K562 (cell line): ENCODE data around the gene LRRC75A. TPM values are rescaled to one million over a fixed set of nuclear protein-coding genes. Genes with fewer than 3 reads are reported as not detected.

ENCODE experiments used
- BRD9 ChIP-seq: fragments of 450-650 bp; IDR thresholded peaks from 2 replicates; pipeline ENCODE4 v1.6.1; 2018; ENCODE audit warnings: low read depth; ENCODE audit not compliant: partially characterized antibody
- JUN ChIP-seq, 2 experiments: sonication (generic) in 1 of 2; formaldehyde crosslinking in 1 of 2; IDR thresholded peaks; 2 replicates each; pipeline versions ENCODE4 v1.6.1 to v1.8.0; 2012 to 2022; ENCODE audit warnings: borderline replicate concordance in 2 of 2, mild to moderate bottlenecking in 2 of 2, improper control_type of control experiment in 1 of 2, low read depth in 1 of 2, low read length in 1 of 2, missing genetic modification reagents in 1 of 2
- POLR2B ChIP-seq: fragments of 450-650 bp; IDR thresholded peaks from 2 replicates; pipeline ENCODE4 v1.6.1; 2018; ENCODE audit warnings: low read depth; ENCODE audit not compliant: partially characterized antibody
- RHOXF2B ChIP-seq: fragments of 250-450 bp; sonication (Bioruptor Pico); conservative IDR thresholded peaks from 2 replicates; pipeline ENCODE4 v1.5.1; 2021
- polyA plus RNA-seq, 8 experiments: library from polyadenylated mRNA; depleted of rRNA in 4 of 8; stranded (reverse) in 5 of 8; unstranded in 3 of 8; fragments of >200 nt; fragmentation: Nextera tagmentation in 2 of 8; fragmentation: Illumina TruSeq in 1 of 8; extraction: Ambion mirVana in 2 of 8; extraction: Trizol in 1 of 8; gene quantifications; 2 replicates each; pipeline versions ENCODE4 v1.2.1 to v1.2.3, GENCODE V29; 2011 to 2014; ENCODE audit warnings: inconsistent platforms in 1 of 8, missing spikeins in 1 of 8
- total RNA-seq, 7 experiments: library from RNA; depleted of rRNA in 6 of 7; stranded (reverse); fragments of >200 nt in 6 of 7; fragmentation: Illumina TruSeq in 2 of 7; extraction: Trizol in 2 of 7; gene quantifications; 2 replicates each; pipeline versions ENCODE4 v1.2.1 to v1.2.3, GENCODE V29; 2011 to 2021; ENCODE audit warnings: low replicate concordance in 1 of 7
- TF ChIP-seq, protein P1 (sequence below): fragments of 250-450 bp; sonication (Bioruptor Pico); IDR thresholded peaks from 2 replicates; pipeline ENCODE4 v1.9.0; 2021; ENCODE audit warnings: mild to moderate bottlenecking, inconsistent platforms
- TF ChIP-seq, protein P2 (sequence below): fragments of 450-650 bp; formaldehyde crosslinking; IDR thresholded peaks from 2 replicates; pipeline ENCODE4 v1.4.0; 2022; ENCODE audit warnings: missing genetic modification characterization
- TF ChIP-seq, protein P3 (sequence below): fragments of 450-650 bp; IDR thresholded peaks from 2 replicates; pipeline ENCODE4 v1.6.1; 2016; ENCODE audit warnings: borderline replicate concordance
- TF ChIP-seq, protein P4 (sequence below): fragments of 450-650 bp; conservative IDR thresholded peaks from 2 replicates; pipeline ENCODE4 v1.6.1; 2016; ENCODE audit warnings: missing genetic modification characterization, low read depth, mild to moderate bottlenecking, control low read depth, missing compliant biosample characterization

The LRRC75A gene
- total and polyA plus RNA-seq, 9 of the 15 experiments (the other 6 are each of a cell fraction or from before 2014, with no cell fraction given) = 0.04 to 0.34 (median 0.08) TPM; not detected in 5

DNA sequence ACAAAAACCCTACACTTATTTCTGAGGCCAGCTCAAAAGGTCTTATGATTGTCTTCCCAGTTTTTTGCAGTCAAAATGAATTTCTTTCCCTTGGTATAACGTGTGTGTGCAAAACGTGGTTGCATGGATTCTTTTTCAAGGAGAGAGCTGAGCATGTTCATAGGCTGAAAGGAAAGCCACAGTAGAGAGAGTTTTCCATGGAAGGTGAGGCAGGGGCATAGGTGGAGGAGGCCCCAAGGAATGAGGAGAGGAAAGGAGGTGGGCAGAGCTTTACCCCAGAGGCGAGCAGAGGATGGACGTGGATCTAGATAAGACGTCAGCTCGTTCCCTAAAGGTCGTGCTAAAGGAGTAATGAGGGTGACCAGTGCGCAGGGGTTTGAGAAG, 53.8 kb downstream of the LRRC75A start (continued):
- TF ChIP-seq, protein P1, sequence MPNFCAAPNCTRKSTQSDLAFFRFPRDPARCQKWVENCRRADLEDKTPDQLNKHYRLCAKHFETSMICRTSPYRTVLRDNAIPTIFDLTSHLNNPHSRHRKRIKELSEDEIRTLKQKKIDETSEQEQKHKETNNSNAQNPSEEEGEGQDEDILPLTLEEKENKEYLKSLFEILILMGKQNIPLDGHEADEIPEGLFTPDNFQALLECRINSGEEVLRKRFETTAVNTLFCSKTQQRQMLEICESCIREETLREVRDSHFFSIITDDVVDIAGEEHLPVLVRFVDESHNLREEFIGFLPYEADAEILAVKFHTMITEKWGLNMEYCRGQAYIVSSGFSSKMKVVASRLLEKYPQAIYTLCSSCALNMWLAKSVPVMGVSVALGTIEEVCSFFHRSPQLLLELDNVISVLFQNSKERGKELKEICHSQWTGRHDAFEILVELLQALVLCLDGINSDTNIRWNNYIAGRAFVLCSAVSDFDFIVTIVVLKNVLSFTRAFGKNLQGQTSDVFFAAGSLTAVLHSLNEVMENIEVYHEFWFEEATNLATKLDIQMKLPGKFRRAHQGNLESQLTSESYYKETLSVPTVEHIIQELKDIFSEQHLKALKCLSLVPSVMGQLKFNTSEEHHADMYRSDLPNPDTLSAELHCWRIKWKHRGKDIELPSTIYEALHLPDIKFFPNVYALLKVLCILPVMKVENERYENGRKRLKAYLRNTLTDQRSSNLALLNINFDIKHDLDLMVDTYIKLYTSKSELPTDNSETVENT (CRISPR knock-in tag) = 0 out of 2 replicates have a peak, but pooled peaks have one; percentile 27
- TF ChIP-seq BRD9 = no peak
- no peak for TF ChIP-seq JUN (IDR thresholded peaks at IDR 0.05; ENCODE audit: borderline replicate concordance, low read depth, low read length)
- 0 out of 2 replicates have a peak, but pooled peaks have one; percentile 28 for TF ChIP-seq JUN (CRISPR knock-in tag; IDR thresholded peaks at IDR 0.05; ENCODE audit: borderline replicate concordance)
- TF ChIP-seq, protein P2, sequence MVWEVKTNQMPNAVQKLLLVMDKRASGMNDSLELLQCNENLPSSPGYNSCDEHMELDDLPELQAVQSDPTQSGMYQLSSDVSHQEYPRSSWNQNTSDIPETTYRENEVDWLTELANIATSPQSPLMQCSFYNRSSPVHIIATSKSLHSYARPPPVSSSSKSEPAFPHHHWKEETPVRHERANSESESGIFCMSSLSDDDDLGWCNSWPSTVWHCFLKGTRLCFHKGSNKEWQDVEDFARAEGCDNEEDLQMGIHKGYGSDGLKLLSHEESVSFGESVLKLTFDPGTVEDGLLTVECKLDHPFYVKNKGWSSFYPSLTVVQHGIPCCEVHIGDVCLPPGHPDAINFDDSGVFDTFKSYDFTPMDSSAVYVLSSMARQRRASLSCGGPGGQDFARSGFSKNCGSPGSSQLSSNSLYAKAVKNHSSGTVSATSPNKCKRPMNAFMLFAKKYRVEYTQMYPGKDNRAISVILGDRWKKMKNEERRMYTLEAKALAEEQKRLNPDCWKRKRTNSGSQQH (CRISPR knock-in tag) = 0 out of 2 replicates have a peak, but pooled peaks have one; percentile 34
- TF ChIP-seq, protein P3, sequence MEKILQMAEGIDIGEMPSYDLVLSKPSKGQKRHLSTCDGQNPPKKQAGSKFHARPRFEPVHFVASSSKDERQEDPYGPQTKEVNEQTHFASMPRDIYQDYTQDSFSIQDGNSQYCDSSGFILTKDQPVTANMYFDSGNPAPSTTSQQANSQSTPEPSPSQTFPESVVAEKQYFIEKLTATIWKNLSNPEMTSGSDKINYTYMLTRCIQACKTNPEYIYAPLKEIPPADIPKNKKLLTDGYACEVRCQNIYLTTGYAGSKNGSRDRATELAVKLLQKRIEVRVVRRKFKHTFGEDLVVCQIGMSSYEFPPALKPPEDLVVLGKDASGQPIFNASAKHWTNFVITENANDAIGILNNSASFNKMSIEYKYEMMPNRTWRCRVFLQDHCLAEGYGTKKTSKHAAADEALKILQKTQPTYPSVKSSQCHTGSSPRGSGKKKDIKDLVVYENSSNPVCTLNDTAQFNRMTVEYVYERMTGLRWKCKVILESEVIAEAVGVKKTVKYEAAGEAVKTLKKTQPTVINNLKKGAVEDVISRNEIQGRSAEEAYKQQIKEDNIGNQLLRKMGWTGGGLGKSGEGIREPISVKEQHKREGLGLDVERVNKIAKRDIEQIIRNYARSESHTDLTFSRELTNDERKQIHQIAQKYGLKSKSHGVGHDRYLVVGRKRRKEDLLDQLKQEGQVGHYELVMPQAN = peak; percentile 58; the same call in 1 of the 2 replicates
- TF ChIP-seq, protein P4, sequence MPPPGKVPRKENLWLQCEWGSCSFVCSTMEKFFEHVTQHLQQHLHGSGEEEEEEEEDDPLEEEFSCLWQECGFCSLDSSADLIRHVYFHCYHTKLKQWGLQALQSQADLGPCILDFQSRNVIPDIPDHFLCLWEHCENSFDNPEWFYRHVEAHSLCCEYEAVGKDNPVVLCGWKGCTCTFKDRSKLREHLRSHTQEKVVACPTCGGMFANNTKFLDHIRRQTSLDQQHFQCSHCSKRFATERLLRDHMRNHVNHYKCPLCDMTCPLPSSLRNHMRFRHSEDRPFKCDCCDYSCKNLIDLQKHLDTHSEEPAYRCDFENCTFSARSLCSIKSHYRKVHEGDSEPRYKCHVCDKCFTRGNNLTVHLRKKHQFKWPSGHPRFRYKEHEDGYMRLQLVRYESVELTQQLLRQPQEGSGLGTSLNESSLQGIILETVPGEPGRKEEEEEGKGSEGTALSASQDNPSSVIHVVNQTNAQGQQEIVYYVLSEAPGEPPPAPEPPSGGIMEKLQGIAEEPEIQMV (tag) = no peak
- TF ChIP-seq POLR2B = peak; percentile 65
- TF ChIP-seq RHOXF2B (CRISPR knock-in tag) = 0 out of 2 replicates have a peak, but pooled peaks have one; percentile 68
